ENCODE results near the gene ISX.
"Not testable (repeated sequence)": the region's sequence is repeated elsewhere in the genome, so short reads cannot be mapped to it uniquely, and the experiment has no call there.

The ISX gene

DNA sequence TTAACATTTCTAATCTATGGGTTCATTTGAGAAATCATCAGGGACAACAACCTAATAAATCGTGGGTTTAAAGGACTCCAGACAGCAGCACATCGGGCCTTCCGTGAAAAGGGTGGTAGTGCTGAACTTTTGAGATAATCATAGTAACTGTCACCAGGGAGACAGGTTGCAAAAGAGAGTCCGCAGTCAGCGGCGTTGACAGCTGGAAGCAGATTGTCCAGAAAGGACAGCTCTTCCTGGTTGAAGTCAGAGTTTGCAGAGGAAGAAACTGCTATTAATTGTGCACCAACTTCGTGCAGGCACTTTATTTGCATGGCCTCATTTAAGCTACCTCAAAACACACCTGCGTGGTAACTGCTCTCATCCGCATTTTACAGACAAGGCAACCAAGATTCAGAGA, 20.5 kb upstream of the ISX start:
- TF ChIP-seq, protein P1, sequence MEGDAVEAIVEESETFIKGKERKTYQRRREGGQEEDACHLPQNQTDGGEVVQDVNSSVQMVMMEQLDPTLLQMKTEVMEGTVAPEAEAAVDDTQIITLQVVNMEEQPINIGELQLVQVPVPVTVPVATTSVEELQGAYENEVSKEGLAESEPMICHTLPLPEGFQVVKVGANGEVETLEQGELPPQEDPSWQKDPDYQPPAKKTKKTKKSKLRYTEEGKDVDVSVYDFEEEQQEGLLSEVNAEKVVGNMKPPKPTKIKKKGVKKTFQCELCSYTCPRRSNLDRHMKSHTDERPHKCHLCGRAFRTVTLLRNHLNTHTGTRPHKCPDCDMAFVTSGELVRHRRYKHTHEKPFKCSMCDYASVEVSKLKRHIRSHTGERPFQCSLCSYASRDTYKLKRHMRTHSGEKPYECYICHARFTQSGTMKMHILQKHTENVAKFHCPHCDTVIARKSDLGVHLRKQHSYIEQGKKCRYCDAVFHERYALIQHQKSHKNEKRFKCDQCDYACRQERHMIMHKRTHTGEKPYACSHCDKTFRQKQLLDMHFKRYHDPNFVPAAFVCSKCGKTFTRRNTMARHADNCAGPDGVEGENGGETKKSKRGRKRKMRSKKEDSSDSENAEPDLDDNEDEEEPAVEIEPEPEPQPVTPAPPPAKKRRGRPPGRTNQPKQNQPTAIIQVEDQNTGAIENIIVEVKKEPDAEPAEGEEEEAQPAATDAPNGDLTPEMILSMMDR (IDR thresholded peaks at IDR 0.05) = no peak
- H3K36me3 ChIP-seq = no peaks in the 10 kb centered on the region
- no peaks in the 10 kb centered on the region for H3K4me1 ChIP-seq (ENCODE audit: control insufficient read depth in 1 of 2, insufficient read depth in 1 of 2, low read depth in 1 of 2, low read length in 1 of 2)
- no peaks in the 10 kb centered on the region for H3K9me3 ChIP-seq
- H3K27me3 ChIP-seq = no peaks in the 10 kb centered on the region
- no peak overlapping the region for H3K4me3 ChIP-seq (ENCODE audit: low read depth in 1 of 2, low read length in 1 of 2)
- H3K27ac ChIP-seq = no peak overlapping the region

DNA sequence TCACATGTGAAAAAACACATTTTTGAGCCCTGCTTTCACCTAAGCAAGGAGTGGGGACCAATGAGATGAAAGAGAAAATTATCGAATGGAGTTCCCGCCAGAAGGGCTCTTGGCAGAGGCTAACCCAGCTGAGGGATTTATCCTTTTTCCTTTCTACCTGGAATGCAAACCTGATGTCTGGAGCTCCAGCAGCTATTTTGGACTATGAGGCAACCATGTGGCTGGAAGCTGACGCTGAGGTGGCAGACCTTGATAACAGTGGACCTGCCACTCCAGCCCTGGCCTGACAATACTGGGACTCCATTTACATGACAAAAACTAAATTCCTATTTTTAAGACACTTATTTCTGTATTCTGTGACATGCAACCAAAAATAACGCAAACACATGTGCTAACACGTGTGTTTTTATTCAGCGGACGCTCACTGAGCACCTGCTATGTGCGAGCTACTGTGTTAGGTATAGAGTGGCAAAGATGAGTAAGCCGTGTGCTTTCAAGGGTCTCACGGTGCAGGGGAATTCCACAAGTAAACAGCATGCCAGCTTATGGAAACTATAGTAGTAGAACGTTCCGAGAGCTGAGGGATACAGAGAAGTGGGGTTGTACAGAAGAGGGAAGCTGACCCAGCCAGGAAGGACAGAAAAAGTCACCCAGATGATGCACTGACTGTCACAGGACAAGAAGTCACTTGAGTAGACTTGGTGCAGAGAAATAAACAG, 19.1 kb upstream of the ISX start:
- Histone ChIP-seq H3K27me3 (no peaks in the 10 kb centered on the region), H3K4me1 (ENCODE audit: control insufficient read depth in 1 of 2, insufficient read depth in 1 of 2, low read depth in 1 of 2, low read length in 1 of 2) (no peaks in the 10 kb centered on the region), H3K27ac (no peak overlapping the region), H3K4me3 (ENCODE audit: low read depth in 1 of 2, low read length in 1 of 2) (no peak overlapping the region), H3K36me3 (no peaks in the 10 kb centered on the region), H3K9me3 (no peaks in the 10 kb centered on the region)
- TF ChIP-seq, protein P1 (IDR thresholded peaks at IDR 0.05) = no peak

DNA sequence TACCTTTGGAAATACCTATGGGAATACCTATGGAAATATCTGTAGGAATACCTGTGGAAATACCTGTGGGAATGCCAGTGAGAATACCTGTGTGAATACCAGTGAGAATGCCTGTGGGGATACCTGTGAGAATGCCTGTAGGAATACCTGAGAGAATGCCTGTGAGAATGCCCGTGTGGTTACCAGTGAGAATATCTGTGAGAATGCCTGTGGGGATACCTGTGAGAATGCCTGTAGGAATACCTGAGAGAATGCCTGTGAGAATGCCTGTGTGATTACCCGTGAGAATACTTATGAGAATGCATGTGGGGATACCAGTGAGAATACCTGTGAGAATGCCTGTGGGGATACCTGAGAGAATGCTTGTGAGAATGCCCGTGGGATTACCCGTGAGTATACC, 15.9 kb upstream of the ISX start:
- not testable (repeated sequence) for H3K9me3 ChIP-seq; H3K27ac ChIP-seq; H3K4me1 ChIP-seq (ENCODE audit: control insufficient read depth in 1 of 2, insufficient read depth in 1 of 2, low read depth in 1 of 2, low read length in 1 of 2); H3K27me3 ChIP-seq; H3K36me3 ChIP-seq; H3K4me3 ChIP-seq (ENCODE audit: low read depth in 1 of 2, low read length in 1 of 2)

DNA sequence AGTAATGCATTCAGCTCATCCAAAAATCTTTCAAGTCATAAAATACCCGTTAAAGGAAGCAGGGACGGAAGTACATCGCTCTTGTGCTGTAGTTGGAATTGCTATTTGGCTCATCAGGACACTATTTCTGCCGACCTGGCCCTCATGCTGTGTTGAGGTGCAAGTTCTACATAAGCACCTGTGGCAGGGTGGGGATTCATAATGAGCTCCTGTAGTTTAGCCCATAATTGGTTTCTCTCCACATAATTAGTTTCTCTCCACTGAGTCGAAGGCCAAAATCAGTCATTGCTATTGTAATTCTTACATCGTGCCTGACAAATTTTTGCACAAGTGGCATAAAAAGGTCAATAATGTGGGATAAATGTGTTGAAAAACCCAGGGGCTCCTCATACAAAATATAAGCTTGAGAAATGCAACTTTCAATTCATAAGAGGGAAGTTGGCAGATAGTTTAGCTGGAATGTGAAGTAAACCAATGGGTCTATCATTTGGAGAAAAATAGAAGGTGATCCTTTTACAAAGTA, 14.9 kb upstream of the ISX start:
- TF ChIP-seq, protein P1 (IDR thresholded peaks at IDR 0.05) = no peak
- H3K27ac ChIP-seq = no peak overlapping the region
- H3K4me1 ChIP-seq (ENCODE audit: control insufficient read depth in 1 of 2, insufficient read depth in 1 of 2, low read depth in 1 of 2, low read length in 1 of 2) = no peaks in the 10 kb centered on the region
- no peak overlapping the region for H3K4me3 ChIP-seq (ENCODE audit: low read depth in 1 of 2, low read length in 1 of 2)
- H3K9me3 ChIP-seq = no peaks in the 10 kb centered on the region
- no peaks in the 10 kb centered on the region for H3K36me3 ChIP-seq
- H3K27me3 ChIP-seq = no peaks in the 10 kb centered on the region

DNA sequence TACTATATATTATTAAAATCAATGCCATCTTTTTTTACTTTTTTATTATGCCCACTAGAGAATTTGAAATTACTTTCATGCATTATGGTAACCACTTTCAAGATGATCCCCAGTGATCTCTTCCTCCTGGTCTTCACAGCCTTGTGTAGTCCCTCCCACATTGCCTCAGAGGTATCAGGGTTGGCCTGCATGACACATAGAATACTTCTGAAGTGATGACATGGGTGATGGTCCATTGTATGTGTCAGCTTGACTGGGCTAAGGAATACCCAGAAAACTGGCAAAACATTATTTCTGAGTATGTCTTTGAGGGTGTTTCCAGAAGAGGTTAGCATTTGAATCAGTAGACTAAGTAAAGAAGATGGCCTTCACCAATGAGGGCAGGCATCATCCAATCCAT, 14.2 kb upstream of the ISX start:
- no peaks in the 10 kb centered on the region for H3K27me3 ChIP-seq
- no peaks in the 10 kb centered on the region for H3K36me3 ChIP-seq
- H3K4me1 ChIP-seq (ENCODE audit: control insufficient read depth in 1 of 2, insufficient read depth in 1 of 2, low read depth in 1 of 2, low read length in 1 of 2) = no peaks in the 10 kb centered on the region
- TF ChIP-seq, protein P1 (IDR thresholded peaks at IDR 0.05) = no peak
- no peak overlapping the region for H3K27ac ChIP-seq
- H3K4me3 ChIP-seq (ENCODE audit: low read depth in 1 of 2, low read length in 1 of 2) = no peak overlapping the region
- H3K9me3 ChIP-seq = no peaks in the 10 kb centered on the region

DNA sequence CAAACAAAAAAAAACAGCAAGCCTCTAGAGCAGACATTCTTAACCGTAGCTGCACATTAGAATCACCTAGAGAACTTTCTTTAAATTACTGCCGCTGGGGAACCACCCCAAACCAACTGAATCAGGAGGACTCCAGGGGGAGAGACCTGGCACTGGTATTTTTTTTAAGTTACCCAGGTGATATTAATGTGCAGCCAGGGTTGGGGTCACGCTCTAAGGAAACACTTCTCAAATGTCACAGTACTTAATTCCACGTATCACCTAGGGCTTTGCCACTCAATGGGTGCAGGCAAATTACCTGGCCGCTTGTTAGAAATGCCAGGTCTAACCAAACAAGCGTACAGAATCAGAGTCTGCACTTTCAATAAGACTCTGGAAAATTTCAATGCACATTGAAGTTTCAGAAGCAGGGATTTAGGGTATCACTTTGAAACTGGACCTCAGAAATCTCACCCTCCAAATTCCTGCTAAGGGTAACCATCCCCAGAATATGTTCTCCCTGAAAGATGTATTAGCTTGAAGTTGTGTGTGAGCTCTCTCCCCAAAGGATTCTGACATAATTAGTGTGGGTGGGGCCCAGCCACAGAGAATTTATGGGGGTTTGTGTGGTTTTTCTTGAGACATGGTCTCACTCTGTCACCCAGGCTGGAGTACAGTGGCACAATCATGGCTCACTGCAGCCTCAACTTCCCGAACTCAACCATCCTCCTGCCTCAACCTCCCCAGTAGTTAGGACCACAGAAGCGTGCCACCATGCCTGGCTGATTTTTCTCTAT, 12.7 kb upstream of the ISX start:
- Histone ChIP-seq H3K4me3 (ENCODE audit: low read depth in 1 of 2, low read length in 1 of 2) (no peak overlapping the region), H3K36me3 (no peaks in the 10 kb centered on the region), H3K4me1 (ENCODE audit: control insufficient read depth in 1 of 2, insufficient read depth in 1 of 2, low read depth in 1 of 2, low read length in 1 of 2) (no peaks in the 10 kb centered on the region), H3K9me3 (no peaks in the 10 kb centered on the region), H3K27me3 (no peaks in the 10 kb centered on the region), H3K27ac (no peak overlapping the region)
- TF ChIP-seq, protein P1 (IDR thresholded peaks at IDR 0.05) = no peak

Measured in neutrophil (primary cell).